Measurements from ENCODE around the gene CMSS1.

- no peak for TF ChIP-seq FOXA1 (IDR thresholded peaks at IDR 0.05)
- no peak for TF ChIP-seq CTBP1 (IDR thresholded peaks at IDR 0.05; ENCODE audit: borderline replicate concordance)
- TF ChIP-seq FOXK2 (IDR thresholded peaks at IDR 0.05): no peak
- no peak for TF ChIP-seq TARDBP (IDR thresholded peaks at IDR 0.05)
- no peak for TF ChIP-seq SP1 (IDR thresholded peaks at IDR 0.05)
- TF ChIP-seq BHLHE40 (IDR thresholded peaks at IDR 0.05; ENCODE audit: borderline replicate concordance): no peak
- no peak for TF ChIP-seq ARNT (IDR thresholded peaks at IDR 0.05)
- TF ChIP-seq FOXM1 (IDR thresholded peaks at IDR 0.05; ENCODE audit: borderline replicate concordance): no peak
- TF ChIP-seq ZNF384 (IDR thresholded peaks at IDR 0.05): no peak
- TF ChIP-seq SUZ12 (IDR thresholded peaks at IDR 0.05): no peak
- no peak for TF ChIP-seq HDGF (IDR thresholded peaks at IDR 0.05; ENCODE audit: borderline replicate concordance)
- TF ChIP-seq LEF1 (IDR thresholded peaks at IDR 0.05; ENCODE audit: borderline replicate concordance): no peak
Measured at GRCh38 chr3:99896482-99896881, 78.8 kb downstream of the CMSS1 start.
